IMR-90 (cell line): ENCODE measurements around the gene ARSD. TPM values are rescaled to one million over a fixed set of nuclear protein-coding genes. Genes with fewer than 3 reads are reported as not detected.

Source experiments
- ATAC-seq: fragments of 200-7000 bp; cut with Tn5 transposase; 2 replicates; pipeline ENCODE4 v1.9.1; 2020; ENCODE audit warnings: low read depth, mild to moderate bottlenecking, moderate library complexity
- BruUV-seq: library from RNA; stranded (reverse); fragments of 400-500 nt; replicated peaks from 2 replicates; lab custom pipeline; 2021; lab: Mats Ljungman, UMichigan
- CTCF ChIA-PET: fragments of 300-600 bp; formaldehyde crosslinking; extraction: SDS; loops from one replicate; lab custom pipeline; 2021; ENCODE audit warnings: antibody characterized with exemption; lab: Yijun Ruan, JAX
- POLR2A ChIA-PET: fragments of 300-600 bp; sonication (Branson Sonifier 250); formaldehyde crosslinking; loops from one replicate; lab custom pipeline; 2022; ENCODE audit warnings: antibody characterized with exemption; ENCODE audit not compliant: unreplicated experiment; lab: Charles Lee
- DNase-seq: peaks from one replicate; pipeline ENCODE4 v3.0.0; 2013
- H2AFZ ChIP-seq: replicated peaks from 2 replicates; pipeline ENCODE3; 2013; ENCODE audit warnings: low read length, mild to moderate bottlenecking; ENCODE audit not compliant: poor library complexity
- H2AK5ac ChIP-seq: 2 replicates; pipeline ENCODE4 v1.6.1; 2013; ENCODE audit warnings: low read depth, low read length, inconsistent platforms
- H2AK9ac ChIP-seq: replicated peaks from 2 replicates; pipeline ENCODE3; 2013; ENCODE audit warnings: mild to moderate bottlenecking, low read depth, low read length, moderate library complexity; ENCODE audit not compliant: poor library complexity
- H2BK120ac ChIP-seq: 2 replicates; pipeline ENCODE4 v1.6.1; 2013; ENCODE audit warnings: low read depth, low read length, inconsistent platforms
- H2BK15ac ChIP-seq: 3 replicates; pipeline ENCODE4 v1.6.1; 2013; ENCODE audit warnings: low read depth, low read length, inconsistent platforms
- H2BK20ac ChIP-seq: 2 replicates; pipeline ENCODE4 v1.6.1; 2013; ENCODE audit warnings: low read depth, mild to moderate bottlenecking, inconsistent platforms, low read length, moderate library complexity
- H2BK5ac ChIP-seq: 2 replicates; pipeline ENCODE4 v1.6.1; 2013; ENCODE audit warnings: mild to moderate bottlenecking, low read depth, low read length, inconsistent platforms; ENCODE audit not compliant: poor library complexity, severe bottlenecking
- H3K14ac ChIP-seq: replicated peaks from 2 replicates; pipeline ENCODE4 v1.6.1; 2013; ENCODE audit warnings: low read depth, low read length, inconsistent platforms
- H3K18ac ChIP-seq: 2 replicates; pipeline ENCODE4 v1.6.1; 2013; ENCODE audit warnings: low read depth, low read length, control low read depth
- H3K23ac ChIP-seq: 2 replicates; pipeline ENCODE4 v1.6.1; 2013; ENCODE audit warnings: low read depth, low read length, inconsistent platforms
- H3K27ac ChIP-seq: 2 replicates; pipeline ENCODE4 v1.5.1; 2013; ENCODE audit warnings: mild to moderate bottlenecking, control low read depth, low read length; ENCODE audit not compliant: insufficient read depth
- H3K27me3 ChIP-seq: 2 replicates; pipeline ENCODE4 v1.6.1; 2013; ENCODE audit warnings: low read length; ENCODE audit not compliant: control insufficient read depth, insufficient read depth
- H3K36me3 ChIP-seq: 2 replicates; pipeline ENCODE4 v1.6.1; 2013; ENCODE audit warnings: low read length, mixed read lengths; ENCODE audit not compliant: control insufficient read depth, insufficient read depth
- H3K4ac ChIP-seq: 2 replicates; pipeline ENCODE4 v1.6.1; 2013; ENCODE audit warnings: low read depth, low read length, inconsistent platforms
- H3K4me1 ChIP-seq: 2 replicates; pipeline ENCODE4 v1.6.1; 2013; ENCODE audit warnings: low read length, mixed read lengths; ENCODE audit not compliant: control insufficient read depth, insufficient read depth
- H3K4me2 ChIP-seq: 2 replicates; pipeline ENCODE4 v1.6.1; 2013; ENCODE audit warnings: low read depth, mild to moderate bottlenecking, control low read depth, low read length, moderate library complexity
- H3K4me3 ChIP-seq: 2 replicates; pipeline ENCODE4 v1.5.1; 2013; ENCODE audit warnings: low read depth, mild to moderate bottlenecking, control low read depth, low read length, moderate library complexity; ENCODE audit not compliant: insufficient read depth
- H3K56ac ChIP-seq: 2 replicates; pipeline ENCODE4 v1.6.1; 2013; ENCODE audit warnings: low read length, inconsistent platforms; ENCODE audit not compliant: insufficient read depth; ENCODE audit errors: extremely low read depth
- H3K79me1 ChIP-seq, 2 experiments: 2 replicates each; pipeline ENCODE4 v1.6.1; 2013; ENCODE audit warnings: low read length in 2 of 2, inconsistent platforms in 1 of 2, low read depth in 1 of 2
- H3K9ac ChIP-seq: 2 replicates; pipeline ENCODE4 v1.6.1; 2013; ENCODE audit warnings: low read depth, low read length, control low read depth
- H3K9me1 ChIP-seq: 2 replicates; pipeline ENCODE4 v1.6.1; 2013; ENCODE audit warnings: low read length, inconsistent platforms; ENCODE audit not compliant: insufficient read depth
- H3K9me3 ChIP-seq: 2 replicates; pipeline ENCODE4 v1.6.1; 2013; ENCODE audit warnings: low read length; ENCODE audit not compliant: control insufficient read depth, insufficient read depth
- H4K20me1 ChIP-seq: 2 replicates; pipeline ENCODE4 v1.6.1; 2013; ENCODE audit warnings: low read length, inconsistent platforms; ENCODE audit not compliant: insufficient read depth
- H4K5ac ChIP-seq: 2 replicates; pipeline ENCODE4 v1.6.1; 2013; ENCODE audit warnings: mild to moderate bottlenecking, low read depth, low read length, control low read depth
- H4K8ac ChIP-seq, 2 experiments: 2 replicates each; pipeline ENCODE4 v1.6.1; 2013; ENCODE audit warnings: low read depth in 2 of 2, low read length in 2 of 2, control low read depth in 1 of 2, inconsistent platforms in 1 of 2
- H4K91ac ChIP-seq: 2 replicates; pipeline ENCODE4 v1.6.1; 2013; ENCODE audit warnings: low read depth, low read length, inconsistent platforms; ENCODE audit not compliant: insufficient read depth
- BHLHE40 ChIP-seq: fragments of 150-350 bp; IDR thresholded peaks from 2 replicates; pipeline ENCODE4 v1.6.1; 2016; ENCODE audit warnings: mild to moderate bottlenecking, low read depth, low read length
- CHD1 ChIP-seq: IDR thresholded peaks from 2 replicates; pipeline ENCODE4 v1.6.1; 2012; ENCODE audit warnings: low read depth, low read length, improper control_type of control experiment
- ELK1 ChIP-seq: fragments of 150-350 bp; IDR thresholded peaks from 2 replicates; pipeline ENCODE4 v1.6.1; 2016; ENCODE audit warnings: low read depth, mild to moderate bottlenecking, low read length, moderate library complexity, borderline replicate concordance
- FOS ChIP-seq: fragments of 150-350 bp; IDR thresholded peaks from 2 replicates; pipeline ENCODE4 v1.6.1; 2016; ENCODE audit warnings: low read depth, low read length
- MAFK ChIP-seq: IDR thresholded peaks from 2 replicates; pipeline ENCODE4 v1.6.1; 2012; ENCODE audit warnings: low read depth, low read length, improper control_type of control experiment
- MAZ ChIP-seq: IDR thresholded peaks from 2 replicates; pipeline ENCODE4 v1.6.1; 2012; ENCODE audit warnings: low read depth, mild to moderate bottlenecking, low read length, improper control_type of control experiment, moderate library complexity, borderline replicate concordance
- NFE2L2 ChIP-seq: fragments of 150-350 bp; IDR thresholded peaks from 2 replicates; pipeline ENCODE4 v1.6.1; 2016; ENCODE audit warnings: low read depth, mild to moderate bottlenecking, low read length
- POLR2A ChIP-seq: IDR thresholded peaks from 2 replicates; pipeline ENCODE4 v1.6.1; 2012; ENCODE audit warnings: mild to moderate bottlenecking, low read depth, low read length
- RAD21 ChIP-seq: IDR thresholded peaks from 2 replicates; pipeline ENCODE4 v1.6.1; 2012; ENCODE audit warnings: low read length, improper control_type of control experiment
- RCOR1 ChIP-seq: IDR thresholded peaks from 2 replicates; pipeline ENCODE4 v1.6.1; 2012; ENCODE audit warnings: mild to moderate bottlenecking, low read length, improper control_type of control experiment; ENCODE audit not compliant: insufficient replicate concordance
- RFX5 ChIP-seq: IDR thresholded peaks from 2 replicates; pipeline ENCODE4 v1.8.0; 2012; ENCODE audit warnings: low read depth, mild to moderate bottlenecking, low read length, moderate library complexity
- SMC3 ChIP-seq: fragments of 150-350 bp; IDR thresholded peaks from 2 replicates; pipeline ENCODE4 v1.6.1; 2016; ENCODE audit warnings: low read depth, mild to moderate bottlenecking, antibody characterized with exemption, low read length, moderate library complexity
- WGBS, 2 experiments: methylation state at CpG; one replicate each; pipeline versions ENCODE4 v1.1.5 to v1.1.7; 2013; ENCODE audit warnings: missing lambda C conversion rate in 2 of 2; ENCODE audit not compliant: insufficient read length in 1 of 2; ENCODE audit errors: extremely low coverage in 2 of 2; 5-methylcytosine and 5-hydroxymethylcytosine counted together
- dilution Hi-C: fragments of 300-500 bp; cut with HindIII; formaldehyde crosslinking; loops from one replicate; pipeline ENCODE4 v1.14.3; 2018; ENCODE audit warnings: low sequenced_read_pairs; ENCODE audit not compliant: unreplicated experiment
- in situ Hi-C: fragments of 300-500 bp; cut with MboI; formaldehyde crosslinking; loops from 3 replicates; pipeline ENCODE4 v1.14.3; 2019; ENCODE audit warnings: low sequenced_read_pairs, inconsistent platforms, mixed read lengths
- intact Hi-C: fragments of 100-400 bp; cut with micrococcal nuclease; formaldehyde crosslinking; loops from 2 replicates; pipeline ENCODE4 v1.10.0; 2022
- polyA plus RNA-seq, 3 experiments: library from polyadenylated mRNA; depleted of rRNA; stranded (reverse); fragments of >200 nt; gene quantifications; 2 replicates each; pipeline ENCODE4 v1.2.3, GENCODE V29; 2012; ENCODE audit warnings: low replicate concordance in 1 of 3
- total RNA-seq: library from RNA; depleted of rRNA; stranded (reverse); fragments of >200 nt; gene quantifications from 2 replicates; pipeline ENCODE4 v1.2.3, GENCODE V29; 2012
- TF ChIP-seq, protein P1 (sequence below): conservative IDR thresholded peaks from 2 replicates; pipeline ENCODE4 v1.5.1; 2012; ENCODE audit warnings: mild to moderate bottlenecking, low read depth, low read length, improper control_type of control experiment
- TF ChIP-seq, protein P2 (sequence below): fragments of 150-350 bp; IDR thresholded peaks from 2 replicates; pipeline ENCODE4 v1.6.1; 2017; ENCODE audit warnings: mild to moderate bottlenecking, antibody characterized with exemption, low read length, low read depth

ARSD gene
- total and polyA plus RNA-seq, 2 of the 4 experiments (the other 2 are of a cell fraction), result 5.1 to 6.3 TPM

- H2AK5ac ChIP-seq, result no peak overlapping the region
- no peak overlapping the region for H2BK20ac ChIP-seq
- no peaks in the 10 kb centered on the region; the same call in 1 of the 2 replicates for H3K4me1 ChIP-seq
- peak; percentile 34 for ATAC-seq
- H3K56ac ChIP-seq, result no peak overlapping the region
- CTCF ChIA-PET, result no interaction called here
- H4K8ac ChIP-seq, result 0 out of 4 replicates have a peak overlapping the region, but pooled peaks have one; percentile 62 to 67
- H2BK5ac ChIP-seq, result no peak overlapping the region
- H3K79me1 ChIP-seq, result no peaks in the 10 kb centered on the region
- H3K14ac ChIP-seq, result peak overlapping the region; percentile 53; the same call in 1 of the 2 replicates
- H4K91ac ChIP-seq, result 0 out of 2 replicates have a peak overlapping the region, but pooled peaks have one; percentile 26
- POLR2A ChIA-PET, result no interaction called here
- H3K9ac ChIP-seq, result peak overlapping the region; percentile 69
- H3K4ac ChIP-seq, result no peak overlapping the region
- H3K9me1 ChIP-seq, result no peaks in the 10 kb centered on the region
- no peak overlapping the region for H3K27ac ChIP-seq
- H2BK15ac ChIP-seq, result no peak overlapping the region
- H3K36me3 ChIP-seq, result no peaks in the 10 kb centered on the region
- H3K9me3 ChIP-seq, result no peaks in the 10 kb centered on the region
- H3K23ac ChIP-seq, result no peak overlapping the region
- no peak for DNase-seq
- peak overlapping the region; percentile 70 for H2AFZ ChIP-seq
- H3K4me3 ChIP-seq, result peak overlapping the region; percentile 49
- no peak overlapping the region for H4K5ac ChIP-seq
- no peaks in the 10 kb centered on the region for H4K20me1 ChIP-seq
- in situ Hi-C loops, result loop anchor here (25.0 kb wide), 1 partner anchor 748 kb away; no protein-coding TSS in a partner anchor
- TF ChIP-seq FOS, result no peak
- TF ChIP-seq CHD1, result no peak
- no peak for TF ChIP-seq ELK1
- TF ChIP-seq BHLHE40, result no peak
- TF ChIP-seq, protein P1, sequence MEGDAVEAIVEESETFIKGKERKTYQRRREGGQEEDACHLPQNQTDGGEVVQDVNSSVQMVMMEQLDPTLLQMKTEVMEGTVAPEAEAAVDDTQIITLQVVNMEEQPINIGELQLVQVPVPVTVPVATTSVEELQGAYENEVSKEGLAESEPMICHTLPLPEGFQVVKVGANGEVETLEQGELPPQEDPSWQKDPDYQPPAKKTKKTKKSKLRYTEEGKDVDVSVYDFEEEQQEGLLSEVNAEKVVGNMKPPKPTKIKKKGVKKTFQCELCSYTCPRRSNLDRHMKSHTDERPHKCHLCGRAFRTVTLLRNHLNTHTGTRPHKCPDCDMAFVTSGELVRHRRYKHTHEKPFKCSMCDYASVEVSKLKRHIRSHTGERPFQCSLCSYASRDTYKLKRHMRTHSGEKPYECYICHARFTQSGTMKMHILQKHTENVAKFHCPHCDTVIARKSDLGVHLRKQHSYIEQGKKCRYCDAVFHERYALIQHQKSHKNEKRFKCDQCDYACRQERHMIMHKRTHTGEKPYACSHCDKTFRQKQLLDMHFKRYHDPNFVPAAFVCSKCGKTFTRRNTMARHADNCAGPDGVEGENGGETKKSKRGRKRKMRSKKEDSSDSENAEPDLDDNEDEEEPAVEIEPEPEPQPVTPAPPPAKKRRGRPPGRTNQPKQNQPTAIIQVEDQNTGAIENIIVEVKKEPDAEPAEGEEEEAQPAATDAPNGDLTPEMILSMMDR, result no peak
- no peak for TF ChIP-seq RFX5
- no peak for TF ChIP-seq SMC3
- TF ChIP-seq, protein P2, sequence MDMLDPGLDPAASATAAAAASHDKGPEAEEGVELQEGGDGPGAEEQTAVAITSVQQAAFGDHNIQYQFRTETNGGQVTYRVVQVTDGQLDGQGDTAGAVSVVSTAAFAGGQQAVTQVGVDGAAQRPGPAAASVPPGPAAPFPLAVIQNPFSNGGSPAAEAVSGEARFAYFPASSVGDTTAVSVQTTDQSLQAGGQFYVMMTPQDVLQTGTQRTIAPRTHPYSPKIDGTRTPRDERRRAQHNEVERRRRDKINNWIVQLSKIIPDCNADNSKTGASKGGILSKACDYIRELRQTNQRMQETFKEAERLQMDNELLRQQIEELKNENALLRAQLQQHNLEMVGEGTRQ, result no peak
- TF ChIP-seq POLR2A, result no peak
- no peak for TF ChIP-seq MAFK
- TF ChIP-seq RCOR1, result no peak
- no peak for TF ChIP-seq MAZ
- no peak for TF ChIP-seq NFE2L2
- no peak for TF ChIP-seq RAD21
- H2BK120ac ChIP-seq, result no peak overlapping the region
- dilution Hi-C loops, result no loop called here
- WGBS, 2 experiments, result 75% methylated on average over 1 of the region's 11 CpGs; no CpG with 5 or more reads in 1 of the 2 experiments
- no peak overlapping the region for H2AK9ac ChIP-seq
- no peak overlapping the region; the same call in 1 of the 2 replicates for H3K18ac ChIP-seq
- H3K4me2 ChIP-seq, result peak overlapping the region; percentile 93
- no peaks in the 10 kb centered on the region for H3K27me3 ChIP-seq
- no TSS peak for BruUV-seq
- intact Hi-C loops, result loop anchor here (5.0 kb wide), 1 partner anchor 112 kb away; no protein-coding TSS in a partner anchor
Measured at GRCh38 chrX:2889045-2889605, 40.0 kb downstream of the ARSD start.
